Mesendoderm (in vitro differentiated cells): Measurements from ENCODE around the gene TP53.

Experiments
- DNase-seq: peaks from one replicate; pipeline ENCODE4 v3.0.0; 2013
- H2AK5ac ChIP-seq: 2 replicates; pipeline ENCODE4 v1.6.1; 2013; ENCODE audit warnings: low read length, inconsistent platforms
- H2BK120ac ChIP-seq: 2 replicates; pipeline ENCODE4 v1.6.1; 2013; ENCODE audit warnings: low read depth, mild to moderate bottlenecking, low read length, moderate library complexity, mixed read lengths
- H2BK15ac ChIP-seq: replicated peaks from 2 replicates; pipeline ENCODE4 v1.6.1; 2013; ENCODE audit warnings: low read depth, mild to moderate bottlenecking, moderate library complexity
- H2BK5ac ChIP-seq: 2 replicates; pipeline ENCODE4 v1.6.1; 2013; ENCODE audit warnings: low read length, inconsistent platforms
- H3K18ac ChIP-seq: 2 replicates; pipeline ENCODE4 v1.6.1; 2013; ENCODE audit warnings: mild to moderate bottlenecking, low read length, mixed read lengths
- H3K23ac ChIP-seq: one replicate; pipeline ENCODE4 v1.6.1; 2013; ENCODE audit warnings: low read length
- H3K27ac ChIP-seq: 2 replicates; pipeline ENCODE4 v1.5.1; 2013; ENCODE audit warnings: low read depth, mild to moderate bottlenecking, inconsistent platforms, low read length, moderate library complexity
- H3K27me3 ChIP-seq: 2 replicates; pipeline ENCODE4 v1.6.1; 2013; ENCODE audit warnings: low read length, control low read depth, mild to moderate bottlenecking, inconsistent platforms; ENCODE audit not compliant: insufficient read depth, poor library complexity
- H3K36me3 ChIP-seq: 2 replicates; pipeline ENCODE4 v1.6.1; 2013; ENCODE audit warnings: low read length, inconsistent platforms; ENCODE audit not compliant: control insufficient read depth, insufficient read depth
- H3K4ac ChIP-seq: one replicate; pipeline ENCODE4 v1.6.1; 2013; ENCODE audit warnings: low read depth, mild to moderate bottlenecking, low read length, moderate library complexity
- H3K4me1 ChIP-seq: 2 replicates; pipeline ENCODE4 v1.6.1; 2013; ENCODE audit warnings: low read depth, low read length, inconsistent platforms; ENCODE audit not compliant: control insufficient read depth
- H3K4me2 ChIP-seq: 2 replicates; pipeline ENCODE4 v1.6.1; 2013; ENCODE audit warnings: low read length
- H3K4me3 ChIP-seq: 2 replicates; pipeline ENCODE4 v1.5.1; 2013; ENCODE audit warnings: mild to moderate bottlenecking, low read length
- H3K56ac ChIP-seq: one replicate; pipeline ENCODE4 v1.6.1; 2013; ENCODE audit warnings: low read length
- H3K79me1 ChIP-seq: 2 replicates; pipeline ENCODE4 v1.6.1; 2013; ENCODE audit warnings: low read length, inconsistent platforms
- H3K79me2 ChIP-seq: 2 replicates; pipeline ENCODE4 v1.6.1; 2013; ENCODE audit warnings: mild to moderate bottlenecking, low read length; ENCODE audit not compliant: control insufficient read depth, insufficient read depth
- H3K9ac ChIP-seq: 2 replicates; pipeline ENCODE4 v1.6.1; 2013; ENCODE audit warnings: low read length, inconsistent platforms
- H4K5ac ChIP-seq: one replicate; pipeline ENCODE4 v1.6.1; 2013; ENCODE audit warnings: low read length
- H4K8ac ChIP-seq: one replicate; pipeline ENCODE4 v1.6.1; 2013; ENCODE audit warnings: low read depth, mild to moderate bottlenecking, control low read depth, low read length, moderate library complexity
- WGBS: extraction: QIAGEN DNeasy Blood & Tissue Kit; methylation state at CpG from one replicate; pipeline ENCODE4 v1.1.7; 2013; ENCODE audit warnings: low lambda C conversion rate, missing lambda C conversion rate; ENCODE audit not compliant: insufficient coverage; ENCODE audit errors: extremely low coverage; 5-methylcytosine and 5-hydroxymethylcytosine counted together

The TP53 gene

DNA sequence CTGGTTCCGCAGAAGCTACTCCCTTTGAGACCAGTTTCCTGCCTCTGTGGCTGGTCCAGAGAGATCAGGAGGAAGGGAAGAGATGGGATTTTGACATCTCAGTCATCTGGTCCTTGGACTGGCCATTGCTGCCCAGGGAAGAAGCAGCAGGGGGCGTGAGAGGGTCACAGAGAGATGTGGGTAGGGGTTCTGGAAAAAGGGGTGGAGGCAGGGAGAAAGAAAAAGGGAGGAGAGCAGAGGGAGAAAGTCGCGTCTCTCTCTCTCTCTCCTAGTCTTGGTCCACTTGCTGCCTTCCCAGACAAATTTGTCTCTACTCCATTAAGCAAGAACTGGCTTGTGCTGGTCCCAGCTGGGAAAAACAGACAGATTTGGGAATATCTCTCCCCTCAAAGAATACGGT is 52.9 kb downstream of the TP53 start:
- WGBS = no CpG with 5 or more reads among the region's 5 CpGs
- Histone ChIP-seq H3K79me1 (no peaks in the 10 kb centered on the region), H2AK5ac (no peak overlapping the region), H3K4me3 (no peak overlapping the region), H3K23ac (no peak overlapping the region), H3K56ac (peak overlapping the region; percentile 28), H3K27ac (no peak overlapping the region), H2BK15ac (no peak overlapping the region), H2BK5ac (no peak overlapping the region), H3K79me2 (no peaks in the 10 kb centered on the region), H3K27me3 (no peaks in the 10 kb centered on the region), H3K4me2 (no peak overlapping the region), H3K4ac (no peak overlapping the region), H3K36me3 (no peaks in the 10 kb centered on the region), H3K18ac (no peak overlapping the region), H3K9ac (no peak overlapping the region), H3K4me1 (no peaks in the 10 kb centered on the region), H4K5ac (no peak overlapping the region), H2BK120ac (no peak overlapping the region), H4K8ac (no peak overlapping the region)
- DNase-seq = peak; percentile 83

DNA sequence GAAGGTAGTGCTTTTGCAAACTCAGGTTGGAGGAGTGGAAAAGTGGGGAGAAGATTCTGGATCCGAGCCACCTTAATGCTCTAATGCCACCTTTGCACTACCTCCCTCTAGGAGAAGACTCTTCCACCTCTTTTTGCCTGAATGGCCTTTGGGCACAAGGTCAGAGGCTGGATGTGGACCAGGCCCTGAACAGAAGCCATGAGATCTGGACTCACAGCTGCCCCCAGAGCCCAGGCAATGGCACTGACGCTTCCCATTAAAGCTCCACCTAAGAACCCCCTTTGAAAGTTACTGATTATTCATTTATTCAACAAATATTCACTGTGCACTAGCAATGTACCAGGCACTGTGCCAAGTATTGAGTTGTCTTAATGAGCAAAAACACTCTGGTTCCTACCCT is 54.2 kb downstream of the TP53 start:
- Histone ChIP-seq H3K23ac (no peak overlapping the region), H3K79me2 (no peaks in the 10 kb centered on the region), H3K4me1 (no peaks in the 10 kb centered on the region), H3K27ac (no peak overlapping the region), H4K5ac (no peak overlapping the region), H2AK5ac (no peak overlapping the region), H2BK5ac (no peak overlapping the region), H4K8ac (no peak overlapping the region), H3K9ac (peak overlapping the region; percentile 41), H3K18ac (no peak overlapping the region), H2BK15ac (no peak overlapping the region), H3K36me3 (no peaks in the 10 kb centered on the region), H3K27me3 (no peaks in the 10 kb centered on the region), H3K4ac (no peak overlapping the region), H3K79me1 (no peaks in the 10 kb centered on the region), H3K56ac (no peak overlapping the region), H3K4me3 (no peak overlapping the region), H2BK120ac (no peak overlapping the region), H3K4me2 (no peak overlapping the region)
- no CpG with 5 or more reads among the region's 2 CpGs for WGBS
- DNase-seq = peak; percentile 32

DNA sequence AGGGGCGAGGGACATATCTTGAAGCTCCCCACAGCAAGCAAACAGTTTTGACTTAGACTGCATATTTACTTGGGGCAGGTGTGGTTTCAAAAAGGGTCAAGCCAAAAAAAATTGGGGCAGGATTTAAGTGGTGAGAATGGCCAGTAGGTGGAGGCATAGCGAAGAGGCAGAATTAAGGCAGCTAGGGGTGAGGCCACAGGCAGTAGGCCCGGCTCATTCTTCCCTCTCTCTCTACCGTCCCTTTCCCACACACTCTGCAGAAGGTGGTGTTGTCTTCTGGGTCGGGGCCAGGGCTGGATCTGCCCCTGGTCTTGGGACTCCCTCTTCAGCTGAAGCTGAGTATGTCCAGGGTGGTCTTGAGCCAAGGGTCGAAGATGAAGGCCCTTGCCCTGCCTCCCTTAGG is 54.8 kb downstream of the TP53 start:
- WGBS = no CpG with 5 or more reads among the region's 6 CpGs
- no peaks in the 10 kb centered on the region for H3K27me3 ChIP-seq

DNA sequence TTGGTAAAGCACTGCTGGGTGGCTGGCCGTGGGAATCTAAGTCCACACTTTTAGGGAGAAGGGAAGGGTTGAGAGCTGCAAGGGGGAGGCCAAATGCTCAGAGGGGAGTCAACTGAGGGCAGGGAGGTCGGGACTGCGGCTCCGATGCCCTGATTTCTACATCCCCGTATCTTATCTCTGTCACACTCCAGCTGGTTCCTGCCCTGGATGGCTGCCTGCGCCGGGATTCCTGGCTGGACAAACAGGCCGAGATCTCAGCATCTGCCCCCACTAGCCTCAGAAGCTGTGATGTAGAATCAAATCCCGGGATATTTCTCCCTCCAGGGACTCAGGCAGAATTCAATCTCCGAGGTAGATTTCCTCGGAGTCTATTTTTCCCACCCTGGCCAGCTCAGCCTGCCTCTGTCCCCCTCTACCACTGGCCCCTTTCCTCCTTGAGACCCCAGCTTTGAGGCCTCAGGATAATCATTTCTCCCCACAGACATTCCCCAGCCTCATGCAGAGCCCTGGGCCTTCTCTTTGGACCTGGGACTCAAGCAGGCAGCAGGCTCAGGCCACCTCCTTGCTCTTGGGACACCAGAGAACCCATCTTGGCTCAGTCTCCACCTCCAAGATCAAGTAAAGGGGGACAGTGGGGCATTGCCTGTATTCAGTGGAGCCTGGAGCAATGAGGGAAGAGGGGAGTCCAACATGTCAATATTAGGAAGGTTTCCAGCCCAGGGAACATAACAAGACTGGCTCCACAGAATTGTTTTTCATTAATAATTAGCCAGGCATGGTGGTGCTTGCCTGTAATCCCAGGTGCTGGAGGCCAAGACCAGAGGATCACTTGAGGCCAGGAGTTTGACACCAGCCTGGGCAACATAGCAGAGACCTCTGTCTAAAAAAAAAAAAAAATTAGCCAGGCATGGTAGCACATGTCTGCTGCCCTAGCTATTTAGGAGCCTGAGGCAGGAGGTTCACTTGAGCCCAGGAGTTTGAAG is 55.6 kb downstream of the TP53 start:
- H3K79me1 ChIP-seq = no peaks in the 10 kb centered on the region
- no peak overlapping the region for H3K4me3 ChIP-seq
- H3K4me2 ChIP-seq = no peak overlapping the region
- H4K8ac ChIP-seq = no peak overlapping the region
- no CpG with 5 or more reads among the region's 11 CpGs for WGBS
- no peak overlapping the region for H2BK15ac ChIP-seq
- H4K5ac ChIP-seq = no peak overlapping the region
- H3K4ac ChIP-seq = no peak overlapping the region
- no peak for DNase-seq
- no peaks in the 10 kb centered on the region for H3K36me3 ChIP-seq
- H3K18ac ChIP-seq = no peak overlapping the region
- H2BK5ac ChIP-seq = no peak overlapping the region
- no peak overlapping the region for H3K27ac ChIP-seq
- H3K9ac ChIP-seq = no peak overlapping the region
- no peak overlapping the region for H2BK120ac ChIP-seq
- H3K23ac ChIP-seq = no peak overlapping the region
- peaks cover 2% of the 10 kb centered on the region for H3K4me1 ChIP-seq
- H3K56ac ChIP-seq = no peak overlapping the region
- no peaks in the 10 kb centered on the region for H3K27me3 ChIP-seq
- no peak overlapping the region for H2AK5ac ChIP-seq
- H3K79me2 ChIP-seq = no peaks in the 10 kb centered on the region

More for the DNA sequence above, 54.8 kb downstream of the TP53 start:
- Histone ChIP-seq H3K79me1 (no peaks in the 10 kb centered on the region), H3K23ac (no peak overlapping the region), H3K56ac (peak overlapping the region; percentile 77), H3K9ac (peak overlapping the region; percentile 41), H3K79me2 (no peaks in the 10 kb centered on the region), H3K18ac (no peak overlapping the region), H3K36me3 (no peaks in the 10 kb centered on the region), H4K8ac (no peak overlapping the region), H4K5ac (no peak overlapping the region), H2AK5ac (no peak overlapping the region), H3K4me3 (no peak overlapping the region), H2BK120ac (no peak overlapping the region), H3K27ac (no peak overlapping the region), H2BK5ac (no peak overlapping the region), H3K4ac (no peak overlapping the region), H2BK15ac (no peak overlapping the region), H3K4me1 (no peaks in the 10 kb centered on the region), H3K4me2 (no peak overlapping the region)
- DNase-seq = peak; percentile 81

GRCh38 chr17:7629939-7630571 is 57.2 kb downstream of the TP53 start, which contains the start of gene SHBG:
TSS of gene SHBG (plus strand) at chr17:7630135. CDS start at chr17:7630173, 38 bp downstream.
- H4K5ac ChIP-seq = no peak within 1 kb of the TSS
- H4K8ac ChIP-seq = no peak within 1 kb of the TSS
- no peaks in the 10 kb centered on the region for H3K36me3 ChIP-seq
- no peak within 1 kb of the TSS for H3K23ac ChIP-seq
- H3K4me1 ChIP-seq = peaks cover 4% of the 10 kb centered on the region
- H3K56ac ChIP-seq = no peak within 1 kb of the TSS
- H3K27ac ChIP-seq = no peak within 1 kb of the TSS
- no peak within 1 kb of the TSS for H3K4me3 ChIP-seq
- H3K4me2 ChIP-seq = no peak within 1 kb of the TSS
- H2AK5ac ChIP-seq = no peak within 1 kb of the TSS
- peaks cover 3% of the 10 kb centered on the region for H3K79me1 ChIP-seq
- no peak within 1 kb of the TSS for H3K9ac ChIP-seq
- WGBS = no CpG with 5 or more reads among the region's 13 CpGs
- no peak within 1 kb of the TSS for H3K4ac ChIP-seq
- H2BK120ac ChIP-seq = no peak within 1 kb of the TSS
- H3K79me2 ChIP-seq = no peaks in the 10 kb centered on the region
- DNase-seq = no peak
- no peak within 1 kb of the TSS for H3K18ac ChIP-seq
- no peaks in the 10 kb centered on the region for H3K27me3 ChIP-seq
- no peak within 1 kb of the TSS for H2BK5ac ChIP-seq
- no peak within 1 kb of the TSS for H2BK15ac ChIP-seq
